Neural cell (in vitro differentiated cells): ENCODE measurements around the gene SP100. TPM values are rescaled to one million over a fixed set of nuclear protein-coding genes. Genes with fewer than 3 reads are reported as not detected.

Experiments used
- H2AFZ ChIP-seq: fragments of 200-600, 300-800 bp; sonication (generic), shearing (Covaris generic); 2 replicates; pipeline ENCODE4 v1.6.0; 2014; ENCODE audit warnings: low read depth, mild to moderate bottlenecking, antibody characterized with exemption, low read length, moderate library complexity
- H3F3A ChIP-seq: fragments of 200-600 bp; shearing (Covaris generic); 2 replicates; pipeline ENCODE4 v1.6.1; 2016; ENCODE audit warnings: mild to moderate bottlenecking, moderate library complexity, mixed read lengths, antibody characterized with exemption, low read length; ENCODE audit not compliant: insufficient read depth, poor library complexity, severe bottlenecking
- H3K27ac ChIP-seq: fragments of 200-600, 300-800 bp; sonication (generic), shearing (Covaris generic); 2 replicates; pipeline ENCODE4 v1.5.1; 2014; ENCODE audit warnings: mild to moderate bottlenecking, low read length, moderate library complexity
- H3K27me3 ChIP-seq: fragments of 300-800, 200-600 bp; sonication (generic), shearing (Covaris generic); 2 replicates; pipeline ENCODE4 v1.6.0; 2014; ENCODE audit warnings: mild to moderate bottlenecking, low read depth, low read length, moderate library complexity; ENCODE audit not compliant: insufficient read depth
- H3K36me3 ChIP-seq: fragments of 300-800, 200-600 bp; sonication (generic), shearing (Covaris generic); 2 replicates; pipeline ENCODE4 v1.5.1; 2014; ENCODE audit warnings: mild to moderate bottlenecking, antibody characterized with exemption, low read length, moderate library complexity; ENCODE audit not compliant: insufficient read depth
- H3K4me2 ChIP-seq: fragments of 300-800, 200-600 bp; sonication (generic), shearing (Covaris generic); 2 replicates; pipeline ENCODE4 v1.6.0; 2014; ENCODE audit warnings: mild to moderate bottlenecking, low read length
- H3K4me3 ChIP-seq: fragments of 300-800, 200-600 bp; sonication (generic), shearing (Covaris generic); 2 replicates; pipeline ENCODE4 v1.5.1; 2014; ENCODE audit warnings: mild to moderate bottlenecking, low read length, moderate library complexity
- H3K79me2 ChIP-seq: fragments of 200-600 bp; shearing (Covaris generic); replicated peaks from 2 replicates; pipeline ENCODE4 v1.6.0; 2014; ENCODE audit warnings: mild to moderate bottlenecking, low read length, moderate library complexity; ENCODE audit not compliant: insufficient read depth
- H3K9ac ChIP-seq: fragments of 300-800, 200-600 bp; sonication (generic), shearing (Covaris generic); 2 replicates; pipeline ENCODE4 v1.6.1; 2016; ENCODE audit warnings: mild to moderate bottlenecking, low read length, mixed read lengths
- H3K9me2 ChIP-seq: fragments of 200-600 bp; shearing (Covaris generic); 2 replicates; pipeline ENCODE4 v1.6.1; 2016; ENCODE audit warnings: mild to moderate bottlenecking, low read length, mixed read lengths; ENCODE audit not compliant: insufficient read depth
- H3K9me3 ChIP-seq: fragments of 200-600, 300-800 bp; sonication (generic), shearing (Covaris generic); 2 replicates; pipeline ENCODE4 v1.6.1; 2016; ENCODE audit warnings: mild to moderate bottlenecking, mixed run types, low read length, moderate library complexity, mixed read lengths
- H4K20me1 ChIP-seq: fragments of 200-600 bp; shearing (Covaris generic); 2 replicates; pipeline ENCODE4 v1.6.1; 2016; ENCODE audit warnings: mild to moderate bottlenecking, mixed run types; ENCODE audit not compliant: insufficient read depth
- EP300 ChIP-seq: fragments of 450-650 bp; conservative IDR thresholded peaks from 2 replicates; pipeline ENCODE4 v1.6.1; 2014; ENCODE audit warnings: antibody characterized with exemption, mild to moderate bottlenecking, moderate library complexity; ENCODE audit not compliant: poor library complexity, severe bottlenecking
- EZH2 ChIP-seq: fragments of 200-600, 300-800 bp; shearing (Covaris generic), sonication (generic); IDR thresholded peaks from 2 replicates; pipeline ENCODE4 v1.6.1; 2014; ENCODE audit warnings: antibody characterized with exemption, low read length, borderline replicate concordance, mild to moderate bottlenecking; ENCODE audit not compliant: insufficient read depth, poor library complexity, severe bottlenecking
- MXI1 ChIP-seq: fragments of 450-650 bp; conservative IDR thresholded peaks from 2 replicates; pipeline ENCODE4 v1.6.1; 2014; ENCODE audit warnings: antibody characterized with exemption, mild to moderate bottlenecking; ENCODE audit not compliant: poor library complexity, severe bottlenecking
- POLR2AphosphoS5 ChIP-seq: IDR thresholded peaks from 2 replicates; pipeline ENCODE4 v1.6.1; 2012
- RAD21 ChIP-seq: fragments of 450-650 bp; conservative IDR thresholded peaks from 2 replicates; pipeline ENCODE4 v1.6.1; 2014; ENCODE audit warnings: antibody characterized with exemption, mild to moderate bottlenecking, moderate library complexity
- REST ChIP-seq: IDR thresholded peaks from 2 replicates; pipeline ENCODE4 v1.6.1; 2012; ENCODE audit warnings: borderline replicate concordance
- SMC3 ChIP-seq: fragments of 450-650 bp; conservative IDR thresholded peaks from 2 replicates; pipeline ENCODE4 v1.6.1; 2014; ENCODE audit warnings: antibody characterized with exemption, mild to moderate bottlenecking, moderate library complexity; ENCODE audit not compliant: poor library complexity
- TAF1 ChIP-seq: IDR thresholded peaks from 2 replicates; pipeline ENCODE4 v1.6.1; 2012; ENCODE audit warnings: low read depth
- polyA plus RNA-seq: library from polyadenylated mRNA; depleted of rRNA; stranded (reverse); fragments of >200 nt; gene quantifications from 2 replicates; pipeline ENCODE4 v1.2.3, GENCODE V29; 2014
- TF ChIP-seq, protein P1 (sequence below): fragments of 450-650 bp; IDR thresholded peaks from 2 replicates; pipeline ENCODE4 v1.5.1; 2014; ENCODE audit warnings: antibody characterized with exemption, mild to moderate bottlenecking, moderate library complexity; ENCODE audit not compliant: poor library complexity, severe bottlenecking

Gene SP100
- polyA plus RNA-seq, 1 donor from 2014 or later = not detected

DNA sequence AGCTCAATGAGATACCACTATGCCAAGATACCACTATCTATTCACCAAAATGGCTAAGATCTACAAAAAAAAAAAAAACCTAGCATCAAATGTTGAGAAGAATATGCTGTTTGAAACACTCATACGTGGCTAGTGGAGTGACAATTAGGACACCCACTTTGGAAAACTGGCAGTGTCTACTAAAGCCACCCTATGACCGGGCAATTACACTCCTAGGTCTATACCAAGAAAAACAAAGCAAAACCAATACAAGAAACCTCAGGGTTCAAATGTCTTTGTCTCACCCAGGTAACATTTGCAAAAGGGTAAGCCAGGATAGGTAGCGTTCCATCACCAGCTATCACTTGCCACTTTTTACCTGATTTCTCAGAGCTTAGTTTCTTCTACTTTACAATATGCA is 173.0 kb downstream of the SP100 start:
- no peaks in the 10 kb centered on the region for H3K9me3 ChIP-seq
- H3K9ac ChIP-seq = no peak overlapping the region
- TF ChIP-seq EZH2 = no peak
- no peak for TF ChIP-seq TAF1
- no peak for TF ChIP-seq EP300
- no peak for TF ChIP-seq MXI1
- TF ChIP-seq RAD21 = no peak
- TF ChIP-seq, protein P1, sequence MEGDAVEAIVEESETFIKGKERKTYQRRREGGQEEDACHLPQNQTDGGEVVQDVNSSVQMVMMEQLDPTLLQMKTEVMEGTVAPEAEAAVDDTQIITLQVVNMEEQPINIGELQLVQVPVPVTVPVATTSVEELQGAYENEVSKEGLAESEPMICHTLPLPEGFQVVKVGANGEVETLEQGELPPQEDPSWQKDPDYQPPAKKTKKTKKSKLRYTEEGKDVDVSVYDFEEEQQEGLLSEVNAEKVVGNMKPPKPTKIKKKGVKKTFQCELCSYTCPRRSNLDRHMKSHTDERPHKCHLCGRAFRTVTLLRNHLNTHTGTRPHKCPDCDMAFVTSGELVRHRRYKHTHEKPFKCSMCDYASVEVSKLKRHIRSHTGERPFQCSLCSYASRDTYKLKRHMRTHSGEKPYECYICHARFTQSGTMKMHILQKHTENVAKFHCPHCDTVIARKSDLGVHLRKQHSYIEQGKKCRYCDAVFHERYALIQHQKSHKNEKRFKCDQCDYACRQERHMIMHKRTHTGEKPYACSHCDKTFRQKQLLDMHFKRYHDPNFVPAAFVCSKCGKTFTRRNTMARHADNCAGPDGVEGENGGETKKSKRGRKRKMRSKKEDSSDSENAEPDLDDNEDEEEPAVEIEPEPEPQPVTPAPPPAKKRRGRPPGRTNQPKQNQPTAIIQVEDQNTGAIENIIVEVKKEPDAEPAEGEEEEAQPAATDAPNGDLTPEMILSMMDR = no peak
- no peak for TF ChIP-seq REST
- TF ChIP-seq SMC3 = no peak
- TF ChIP-seq POLR2AphosphoS5 = no peak
- no peaks in the 10 kb centered on the region for H3F3A ChIP-seq
- no peaks in the 10 kb centered on the region for H3K79me2 ChIP-seq
- H3K4me2 ChIP-seq = no peak overlapping the region
- no peak overlapping the region for H3K27ac ChIP-seq
- no peaks in the 10 kb centered on the region for H3K9me2 ChIP-seq
- no peak overlapping the region for H2AFZ ChIP-seq
- H3K27me3 ChIP-seq = no peaks in the 10 kb centered on the region
- no peaks in the 10 kb centered on the region for H3K36me3 ChIP-seq
- H3K4me3 ChIP-seq = no peak overlapping the region
- no peaks in the 10 kb centered on the region for H4K20me1 ChIP-seq

- no peak overlapping the region for H3K4me2 ChIP-seq
Measured at GRCh38 chr2:230589497-230590015, 173.6 kb downstream of the SP100 start.

More at GRCh38 chr2:230589497-230590015, 173.6 kb downstream of the SP100 start:
- Histone ChIP-seq H2AFZ (no peak overlapping the region), H3K9ac (no peak overlapping the region), H3F3A (no peaks in the 10 kb centered on the region), H3K9me2 (no peaks in the 10 kb centered on the region), H3K9me3 (no peaks in the 10 kb centered on the region), H3K36me3 (no peaks in the 10 kb centered on the region), H4K20me1 (no peaks in the 10 kb centered on the region), H3K27me3 (no peaks in the 10 kb centered on the region), H3K27ac (no peak overlapping the region), H3K4me3 (no peak overlapping the region), H3K79me2 (no peaks in the 10 kb centered on the region)
- TF ChIP-seq TAF1 (no peak), MXI1 (no peak), POLR2AphosphoS5 (no peak), EZH2 (no peak), RAD21 (no peak)
